SHP77 treated with DMSO at 0.1 percent for 48 hours (cell line): ENCODE measurements around the gene CLSTN1.

Experiments used
- DNase-seq: peaks from one replicate; lab custom pipeline; 2025; lab: John Stamatoyannopoulos, UW

Gene CLSTN1

GRCh38 chr1:9730096-9730901 is 93.5 kb downstream of the CLSTN1 start:
- DNase-seq, result no peak

GRCh38 chr1:9729523-9729922 is 94.2 kb downstream of the CLSTN1 start:
- no peak for DNase-seq

GRCh38 chr1:9728451-9729295 is 95.1 kb downstream of the CLSTN1 start:
- no peak for DNase-seq

- no peak for DNase-seq
Observed at GRCh38 chr1:9726905-9727595, 96.7 kb downstream of the CLSTN1 start.

GRCh38 chr1:9726406-9726805 is 97.4 kb downstream of the CLSTN1 start:
- DNase-seq, result no peak

GRCh38 chr1:9724706-9725476 is 98.9 kb downstream of the CLSTN1 start:
- DNase-seq, result peak; percentile 17

GRCh38 chr1:9723926-9724325 is 99.8 kb downstream of the CLSTN1 start:
- no peak for DNase-seq

- DNase-seq, result no peak
Observed at GRCh38 chr1:9723068-9723805, 100.5 kb downstream of the CLSTN1 start.

- DNase-seq, result no peak
Observed at GRCh38 chr1:9722378-9722749, 101.4 kb downstream of the CLSTN1 start.

GRCh38 chr1:9721606-9722377 is 102.0 kb downstream of the CLSTN1 start:
- DNase-seq, result no peak

- DNase-seq, result no peak
Observed at GRCh38 chr1:9720785-9721605, 102.8 kb downstream of the CLSTN1 start.

- no peak for DNase-seq
Observed at GRCh38 chr1:9719978-9720722, 103.6 kb downstream of the CLSTN1 start.

GRCh38 chr1:9718006-9718680 is 105.6 kb downstream of the CLSTN1 start:
- DNase-seq, result no peak

- no peak for DNase-seq
Observed at GRCh38 chr1:9717193-9718005, 106.4 kb downstream of the CLSTN1 start.

- no peak for DNase-seq
Observed at GRCh38 chr1:9716404-9717192, 107.2 kb downstream of the CLSTN1 start.

GRCh38 chr1:9715536-9716226 is 108.1 kb downstream of the CLSTN1 start:
- no peak for DNase-seq
